K562 (cell line): ENCODE data around the gene ABHD5.
"Not testable (repeated sequence)": the region's sequence is repeated elsewhere in the genome, so short reads cannot be mapped to it uniquely, and the experiment has no call there.

Source experiments
- CREM ChIP-seq: IDR thresholded peaks from 2 replicates; pipeline ENCODE4 v1.6.1; 2014; ENCODE audit warnings: antibody characterized with exemption, low read depth
- ZNF24 ChIP-seq: fragments of 450-650 bp; IDR thresholded peaks from 2 replicates; pipeline ENCODE4 v1.6.1; 2016
- ZNF695 ChIP-seq: fragments of 450-650 bp; formaldehyde crosslinking; IDR thresholded peaks from 2 replicates; pipeline ENCODE4 v1.4.0; 2020; ENCODE audit warnings: mild to moderate bottlenecking, moderate library complexity

GRCh38 chr3:43678375-43678774 lies 12.4 kb upstream of the ABHD5 start:
- peak; percentile 83 for TF ChIP-seq ZNF24
- not testable (repeated sequence) for TF ChIP-seq ZNF695 (CRISPR knock-in tag)
- TF ChIP-seq CREM, result peak; percentile 72
